IPS-18a (cell line): Measurements from ENCODE around the gene GPR137.
"Not testable (repeated sequence)": the region's sequence is repeated elsewhere in the genome, so short reads cannot be mapped to it uniquely, and the experiment has no call there.

Experiments
- H3K27ac ChIP-seq: one replicate; pipeline ENCODE4 v1.5.1; 2013; ENCODE audit warnings: low read length
- H3K27me3 ChIP-seq: one replicate; pipeline ENCODE4 v1.6.1; 2013; ENCODE audit warnings: mild to moderate bottlenecking, low read length; ENCODE audit not compliant: control insufficient read depth, insufficient read depth
- H3K36me3 ChIP-seq: one replicate; pipeline ENCODE4 v1.6.1; 2013; ENCODE audit warnings: low read depth, low read length; ENCODE audit not compliant: control insufficient read depth
- H3K4me1 ChIP-seq: one replicate; pipeline ENCODE4 v1.6.1; 2013; ENCODE audit warnings: low read depth, low read length; ENCODE audit not compliant: control insufficient read depth
- H3K4me3 ChIP-seq: one replicate; pipeline ENCODE4 v1.5.1; 2013; ENCODE audit warnings: low read length
- H3K9ac ChIP-seq: one replicate; pipeline ENCODE4 v1.6.1; 2013; ENCODE audit warnings: mild to moderate bottlenecking, low read length, moderate library complexity
- H3K9me3 ChIP-seq: one replicate; pipeline ENCODE4 v1.6.1; 2013; ENCODE audit warnings: low read depth, low read length; ENCODE audit not compliant: control insufficient read depth

The GPR137 gene

GRCh38 chr11:64315667-64316526 is 30.2 kb downstream of the GPR137 start:
- H3K4me1 ChIP-seq, H3K9ac ChIP-seq, H3K9me3 ChIP-seq, H3K27me3 ChIP-seq, H3K27ac ChIP-seq: not testable (repeated sequence)
- Histone ChIP-seq H3K36me3 (peaks cover 15% of the 10 kb centered on the region), H3K4me3 (peak overlapping the region; percentile 98)

- Histone ChIP-seq H3K27ac (peak overlapping the region; percentile 46), H3K9ac (peak overlapping the region; percentile 92), H3K4me3 (peak overlapping the region; percentile 98), H3K9me3 (no peaks in the 10 kb centered on the region), H3K27me3 (no peaks in the 10 kb centered on the region), H3K4me1 (peaks cover 6% of the 10 kb centered on the region), H3K36me3 (peaks cover 24% of the 10 kb centered on the region)
Observed at GRCh38 chr11:64316672-64317324, 31.1 kb downstream of the GPR137 start.

- H3K9me3 ChIP-seq = no peaks in the 10 kb centered on the region
- peaks cover 6% of the 10 kb centered on the region for H3K4me1 ChIP-seq
- peak within 1 kb of the TSS; percentile 92 for H3K9ac ChIP-seq
- H3K4me3 ChIP-seq = peak within 1 kb of the TSS; percentile 98
- no peaks in the 10 kb centered on the region for H3K27me3 ChIP-seq
- peaks cover 24% of the 10 kb centered on the region for H3K36me3 ChIP-seq
- peak within 1 kb of the TSS; percentile 94 for H3K27ac ChIP-seq
Observed at GRCh38 chr11:64317325-64317960, 31.8 kb downstream of the GPR137 start, which contains the start of gene TRMT112. TRMT112 (minus strand) TSS chr11:64317559; CDS start chr11:64317526, 33 bp downstream.

- H3K27me3 ChIP-seq = no peaks in the 10 kb centered on the region
- peak within 1 kb of the TSS; percentile 98 for H3K4me3 ChIP-seq
- H3K4me1 ChIP-seq = peaks cover 6% of the 10 kb centered on the region
- peak within 1 kb of the TSS; percentile 92 for H3K9ac ChIP-seq
- peaks cover 24% of the 10 kb centered on the region for H3K36me3 ChIP-seq
- peak within 1 kb of the TSS; percentile 94 for H3K27ac ChIP-seq
- no peaks in the 10 kb centered on the region for H3K9me3 ChIP-seq
Observed at GRCh38 chr11:64317961-64318765, 32.5 kb downstream of the GPR137 start, which contains the start of gene PRDX5. PRDX5 (plus strand) TSS chr11:64318121; CDS start chr11:64318216, 95 bp downstream.

- Histone ChIP-seq H3K4me1 (peaks cover 6% of the 10 kb centered on the region), H3K9me3 (no peaks in the 10 kb centered on the region), H3K27me3 (no peaks in the 10 kb centered on the region), H3K27ac (peak overlapping the region; percentile 12), H3K4me3 (peak overlapping the region; percentile 98), H3K9ac (peak overlapping the region; percentile 92), H3K36me3 (peaks cover 24% of the 10 kb centered on the region)
Observed at GRCh38 chr11:64318766-64319761, 33.4 kb downstream of the GPR137 start.

- no peak overlapping the region for H3K4me3 ChIP-seq
- H3K27ac ChIP-seq = no peak overlapping the region
- H3K36me3 ChIP-seq = peaks cover 17% of the 10 kb centered on the region
- no peaks in the 10 kb centered on the region for H3K27me3 ChIP-seq
- no peaks in the 10 kb centered on the region for H3K9me3 ChIP-seq
- no peak overlapping the region for H3K9ac ChIP-seq
- H3K4me1 ChIP-seq = peaks cover 6% of the 10 kb centered on the region
Observed at GRCh38 chr11:64320556-64320955, 34.9 kb downstream of the GPR137 start.

GRCh38 chr11:64321026-64321425 is 35.4 kb downstream of the GPR137 start:
- Histone ChIP-seq H3K27ac (no peak overlapping the region), H3K9me3 (no peaks in the 10 kb centered on the region), H3K36me3 (peaks cover 14% of the 10 kb centered on the region), H3K4me1 (peaks cover 6% of the 10 kb centered on the region), H3K4me3 (no peak overlapping the region), H3K9ac (no peak overlapping the region), H3K27me3 (no peaks in the 10 kb centered on the region)

- H3K36me3 ChIP-seq = peaks cover 11% of the 10 kb centered on the region
- peaks cover 6% of the 10 kb centered on the region for H3K4me1 ChIP-seq
- no peak overlapping the region for H3K9ac ChIP-seq
- no peak overlapping the region for H3K4me3 ChIP-seq
- no peak overlapping the region for H3K27ac ChIP-seq
- no peaks in the 10 kb centered on the region for H3K27me3 ChIP-seq
- H3K9me3 ChIP-seq = no peaks in the 10 kb centered on the region
Observed at GRCh38 chr11:64321533-64321932, 35.9 kb downstream of the GPR137 start.

GRCh38 chr11:64322925-64323260 is 37.2 kb downstream of the GPR137 start:
- Histone ChIP-seq H3K9ac (no peak overlapping the region), H3K9me3 (no peaks in the 10 kb centered on the region), H3K27me3 (no peaks in the 10 kb centered on the region), H3K4me3 (no peak overlapping the region), H3K4me1 (peaks cover 6% of the 10 kb centered on the region), H3K36me3 (peaks cover 11% of the 10 kb centered on the region), H3K27ac (no peak overlapping the region)

GRCh38 chr11:64323373-64323772 is 37.7 kb downstream of the GPR137 start:
- H3K36me3 ChIP-seq = peaks cover 11% of the 10 kb centered on the region
- no peak overlapping the region for H3K4me3 ChIP-seq
- H3K9me3 ChIP-seq = no peaks in the 10 kb centered on the region
- H3K27me3 ChIP-seq = no peaks in the 10 kb centered on the region
- H3K4me1 ChIP-seq = peaks cover 6% of the 10 kb centered on the region
- H3K27ac ChIP-seq = no peak overlapping the region
- no peak overlapping the region for H3K9ac ChIP-seq
